Activated naive CD8-positive, alpha-beta T cell treated with anti-CD3 and anti-CD28 coated beads, Interleukin-2, amount 10 ng/mL, durations not matched to agents 7 days and 5 days (primary cell): ENCODE results near the gene DHRS7. TPM values are rescaled to one million over a fixed set of nuclear protein-coding genes. Genes with fewer than 3 reads are reported as not detected.
"Not testable (repeated sequence)": the region's sequence is repeated elsewhere in the genome, so short reads cannot be mapped to it uniquely, and the experiment has no call there.

Experiments used
- ATAC-seq: fragments of 150-1000 bp; cut with Tn5 transposase; one replicate; pipeline ENCODE4 v1.10.0; 2021; ENCODE audit warnings: low read depth, moderate library complexity
- POLR2A ChIA-PET: fragments of 350-600 bp; sonication (Branson Sonifier 250); formaldehyde crosslinking; loops from one replicate; lab custom pipeline; 2021; ENCODE audit warnings: antibody characterized with exemption; lab: Charles Lee
- DNase-seq: peaks from one replicate; pipeline ENCODE4 v3.0.0; 2021
- H3K27ac Mint-ChIP-seq: one replicate; pipeline ENCODE4 v1.8.0; 2022; ENCODE audit warnings: mild to moderate bottlenecking, mixed read lengths
- H3K27me3 Mint-ChIP-seq: one replicate; pipeline ENCODE4 v1.8.0; 2022; ENCODE audit warnings: mild to moderate bottlenecking, moderate library complexity, mixed read lengths
- H3K36me3 Mint-ChIP-seq: one replicate; pipeline ENCODE4 v1.8.0; 2021; ENCODE audit warnings: mild to moderate bottlenecking, mixed read lengths
- H3K4me1 Mint-ChIP-seq: one replicate; pipeline ENCODE4 v1.8.0; 2021; ENCODE audit warnings: mixed read lengths
- H3K4me3 Mint-ChIP-seq: one replicate; pipeline ENCODE4 v1.8.0; 2022; ENCODE audit warnings: mild to moderate bottlenecking, moderate library complexity, mixed read lengths
- H3K9me3 Mint-ChIP-seq: one replicate; pipeline ENCODE4 v1.8.0; 2021; ENCODE audit warnings: mixed read lengths
- total RNA-seq, 2 experiments: library from RNA; stranded (reverse); gene quantifications; one replicate each; pipeline ENCODE4 v1.2.3, GENCODE V29; 2021

Gene DHRS7
- total RNA-seq, 2 experiments from 2014 or later = 69.3 to 73.0 TPM

DNA sequence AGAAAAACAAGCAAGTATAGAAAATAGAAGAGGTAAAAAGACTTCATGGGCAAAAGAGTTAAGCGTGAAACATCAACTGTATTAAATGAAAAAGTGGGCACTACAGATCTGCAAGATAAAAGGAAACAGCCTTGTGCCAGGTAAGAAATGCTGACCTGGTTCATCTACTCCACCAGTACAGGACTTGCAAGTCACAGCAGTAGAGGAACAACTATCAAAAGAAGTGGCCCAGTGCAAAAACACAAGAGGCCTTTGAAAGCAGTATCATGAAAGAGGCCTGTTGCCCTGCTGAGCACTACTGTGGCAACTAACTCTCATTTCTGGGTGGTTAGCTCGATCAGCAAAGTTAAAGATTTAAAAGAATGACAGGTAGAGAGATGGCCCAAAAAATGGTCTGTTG lies 10.5 kb downstream of the DHRS7 start:
- peak overlapping the region; percentile 37 for H3K4me3 Mint-ChIP-seq
- DNase-seq (no peak), ATAC-seq (no peak)
- no peaks in the 10 kb centered on the region for H3K9me3 Mint-ChIP-seq
- H3K36me3 Mint-ChIP-seq = peaks cover 52% of the 10 kb centered on the region
- POLR2A ChIA-PET = interaction anchor here (1.7 to 4.0 kb wide), 2 partner anchors 9 to 62 kb away, joined by 11 to 37 read pairs; partner anchors contain the start of genes DHRS7 and PCNX4
- peak overlapping the region; percentile 50 for H3K27ac Mint-ChIP-seq
- peaks cover 44% of the 10 kb centered on the region for H3K4me1 Mint-ChIP-seq
- no peaks in the 10 kb centered on the region for H3K27me3 Mint-ChIP-seq

DNA sequence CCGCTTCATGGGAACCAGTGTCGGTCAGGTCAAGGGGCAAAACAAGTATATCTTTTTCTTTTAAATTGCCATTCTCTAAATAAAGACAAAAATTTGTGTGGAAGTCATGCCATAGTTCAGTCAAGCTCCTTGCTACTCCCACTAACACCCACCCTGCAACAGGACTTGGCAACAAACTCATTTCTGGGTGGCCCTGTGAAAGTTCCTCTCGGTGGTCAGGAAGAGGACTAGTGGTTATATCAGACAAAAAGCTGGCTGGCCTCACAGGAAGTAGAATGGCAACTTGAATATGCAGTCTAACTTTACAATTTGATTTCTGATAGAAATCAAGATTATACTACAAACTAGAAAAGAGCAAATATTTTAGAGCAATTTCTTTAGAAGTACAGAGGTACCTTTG lies 11.2 kb downstream of the DHRS7 start:
- Mint-ChIP-seq H3K4me1 (peaks cover 41% of the 10 kb centered on the region), H3K27me3 (no peaks in the 10 kb centered on the region), H3K27ac (peak overlapping the region; percentile 50)

DNA sequence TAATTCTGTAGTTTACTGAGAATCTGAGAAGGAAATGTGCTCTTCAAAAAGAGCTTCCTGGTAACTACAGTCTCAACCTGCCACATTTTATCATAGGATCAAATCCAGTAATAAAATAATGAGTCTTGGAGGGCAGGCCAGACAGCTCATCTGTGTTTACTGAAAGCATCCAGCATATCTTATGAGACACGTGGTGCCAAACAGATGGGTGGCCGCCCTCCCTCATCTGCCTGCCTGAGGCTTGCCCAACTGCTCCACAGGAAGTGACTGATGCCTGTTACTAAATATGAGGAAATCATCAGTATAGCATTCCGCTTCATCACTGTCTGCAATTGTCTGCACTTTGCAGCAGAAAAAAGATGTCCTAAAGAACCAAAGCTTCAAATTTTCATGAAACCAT lies 13.5 kb downstream of the DHRS7 start:
- DNase-seq = peak; percentile 48
- Mint-ChIP-seq H3K9me3 (no peaks in the 10 kb centered on the region), H3K36me3 (peaks cover 58% of the 10 kb centered on the region), H3K27me3 (no peaks in the 10 kb centered on the region), H3K4me1 (peaks cover 39% of the 10 kb centered on the region), H3K27ac (peak overlapping the region; percentile 78), H3K4me3 (peak overlapping the region; percentile 36)
- peak; percentile 95 for ATAC-seq
- POLR2A ChIA-PET = interaction anchor here (1.0 to 4.0 kb wide), 3 partner anchors 12 to 97 kb away, joined by 3 to 37 read pairs (median 6); partner anchors contain the start of gene DHRS7

More for the DNA sequence above, 11.2 kb downstream of the DHRS7 start:
- no peaks in the 10 kb centered on the region for H3K9me3 Mint-ChIP-seq
- peak overlapping the region; percentile 37 for H3K4me3 Mint-ChIP-seq
- ATAC-seq = peak; percentile 38
- peaks cover 52% of the 10 kb centered on the region for H3K36me3 Mint-ChIP-seq
- no peak for DNase-seq
- POLR2A ChIA-PET = interaction anchor here (1.7 to 4.0 kb wide), 2 partner anchors 9 to 61 kb away, joined by 11 to 37 read pairs; partner anchors contain the start of genes DHRS7 and PCNX4

DNA sequence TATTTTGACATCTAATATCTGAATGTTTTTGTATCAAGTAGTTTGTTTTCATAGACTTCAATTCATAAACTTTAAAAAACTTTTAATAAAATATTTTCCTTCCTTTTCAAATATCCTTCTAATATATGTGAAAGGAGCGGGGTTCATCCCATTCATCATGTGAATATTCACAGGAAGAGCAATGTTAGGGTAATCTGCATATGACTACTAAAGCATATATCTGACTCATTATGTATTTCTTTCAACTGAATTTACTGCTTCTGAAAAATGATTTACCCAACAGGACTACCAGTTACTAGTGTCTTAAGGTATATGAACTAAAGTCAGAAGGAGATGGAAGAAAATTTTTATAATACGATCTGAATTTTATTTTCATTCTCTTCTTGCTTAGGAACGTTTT lies 30.5 kb downstream of the DHRS7 start:
- H3K4me3 Mint-ChIP-seq = no peak overlapping the region
- POLR2A ChIA-PET = no interaction called here
- peaks cover 9% of the 10 kb centered on the region for H3K4me1 Mint-ChIP-seq
- ATAC-seq (no peak), DNase-seq (no peak)
- H3K9me3 Mint-ChIP-seq = peaks cover 1% of the 10 kb centered on the region
- H3K27me3 Mint-ChIP-seq = no peaks in the 10 kb centered on the region
- H3K27ac Mint-ChIP-seq = no peak overlapping the region
- peaks cover 37% of the 10 kb centered on the region for H3K36me3 Mint-ChIP-seq

DNA sequence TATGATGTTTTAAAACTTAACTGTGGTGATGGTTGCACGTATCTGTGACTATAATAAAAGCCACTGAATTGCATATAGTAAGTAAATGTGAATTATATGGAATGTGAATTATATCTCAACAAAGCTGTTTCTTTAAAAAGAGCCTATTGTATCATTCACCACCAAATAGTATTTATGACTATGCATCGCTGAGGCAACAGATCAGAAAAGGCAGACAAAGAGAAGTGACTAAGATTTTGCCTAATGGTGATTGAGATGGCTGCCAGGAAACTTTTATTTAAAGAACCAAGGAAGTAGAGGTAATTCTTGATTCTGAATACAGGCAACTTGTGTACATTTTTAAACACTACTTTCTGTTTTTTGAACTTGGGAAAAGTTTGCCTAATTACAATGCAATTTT lies 31.7 kb downstream of the DHRS7 start:
- Mint-ChIP-seq H3K4me1 (peaks cover 9% of the 10 kb centered on the region), H3K9me3 (peaks cover 1% of the 10 kb centered on the region), H3K27me3 (no peaks in the 10 kb centered on the region), H3K27ac (no peak overlapping the region), H3K4me3 (no peak overlapping the region), H3K36me3 (peaks cover 40% of the 10 kb centered on the region)
- POLR2A ChIA-PET = no interaction called here
- DNase-seq (no peak), ATAC-seq (no peak)

DNA sequence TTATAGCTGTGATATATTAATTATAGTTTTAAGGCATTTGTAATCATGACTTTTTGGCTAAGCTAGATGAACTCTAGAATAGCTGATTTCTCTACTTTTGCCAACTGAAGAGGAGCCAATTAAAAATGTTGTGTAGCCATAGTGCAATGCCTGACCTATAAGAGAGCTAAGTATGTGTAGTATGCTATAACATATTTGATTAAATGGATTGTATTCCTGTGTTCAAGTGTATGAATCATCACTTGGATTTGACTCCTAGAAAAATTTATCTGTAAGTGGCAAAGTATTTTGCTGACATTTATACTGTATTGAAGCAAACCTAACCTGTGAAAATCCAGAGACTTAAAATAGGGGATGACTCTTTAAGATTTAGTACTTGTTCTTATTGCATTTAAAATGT lies 39.3 kb downstream of the DHRS7 start:
- POLR2A ChIA-PET = no interaction called here
- peaks cover 2% of the 10 kb centered on the region for H3K9me3 Mint-ChIP-seq
- no peaks in the 10 kb centered on the region for H3K27me3 Mint-ChIP-seq
- ATAC-seq = no peak
- peaks cover 8% of the 10 kb centered on the region for H3K4me1 Mint-ChIP-seq
- no peak overlapping the region for H3K4me3 Mint-ChIP-seq
- no peak for DNase-seq
- H3K36me3 Mint-ChIP-seq = peaks cover 63% of the 10 kb centered on the region
- no peak overlapping the region for H3K27ac Mint-ChIP-seq

DNA sequence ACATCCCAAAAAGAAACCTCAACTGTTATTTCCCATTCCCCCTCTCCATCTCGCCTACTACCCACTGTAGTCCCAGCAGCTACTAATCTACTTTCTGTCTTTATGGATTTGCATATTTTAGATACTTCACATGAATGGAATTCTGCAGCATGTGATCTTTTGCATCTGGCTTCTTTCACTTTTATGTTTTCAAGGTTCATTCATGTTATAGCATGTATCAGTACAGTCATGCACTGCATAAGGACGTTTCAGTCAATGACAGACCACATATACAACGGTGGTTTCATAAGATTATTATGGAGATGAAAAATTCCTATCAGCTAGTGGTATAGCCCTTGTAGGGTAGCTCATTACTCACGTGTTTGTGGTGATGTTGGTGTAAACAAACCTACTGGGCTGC lies 49.0 kb downstream of the DHRS7 start:
- Mint-ChIP-seq H3K36me3 (peaks cover 33% of the 10 kb centered on the region), H3K27ac (no peak overlapping the region), H3K4me3 (no peak overlapping the region), H3K9me3 (no peaks in the 10 kb centered on the region), H3K4me1 (peaks cover 7% of the 10 kb centered on the region), H3K27me3 (no peaks in the 10 kb centered on the region)
- ATAC-seq = no peak
- POLR2A ChIA-PET = no interaction called here
- no peak for DNase-seq

DNA sequence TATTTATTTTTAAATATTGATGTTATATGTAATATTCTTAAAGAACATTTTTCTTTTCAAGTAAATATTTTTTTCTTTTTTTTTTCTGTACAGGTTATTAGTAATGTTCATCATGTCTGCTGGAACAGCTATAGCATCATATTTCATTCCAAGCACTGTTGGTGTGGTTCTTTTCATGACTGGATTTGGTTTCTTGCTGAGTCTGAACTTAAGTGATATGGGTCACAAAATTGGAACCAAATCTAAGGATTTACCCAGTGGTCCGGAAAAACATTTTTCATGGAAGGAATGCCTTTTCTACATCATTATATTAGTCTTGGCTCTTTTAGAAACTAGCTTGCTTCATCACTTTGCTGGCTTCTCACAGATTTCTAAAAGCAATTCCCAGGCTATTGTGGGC lies 50.3 kb downstream of the DHRS7 start:
- POLR2A ChIA-PET = no interaction called here
- Mint-ChIP-seq H3K27me3 (no peaks in the 10 kb centered on the region), H3K9me3 (no peaks in the 10 kb centered on the region), H3K4me1 (peaks cover 8% of the 10 kb centered on the region), H3K4me3 (no peak overlapping the region), H3K36me3 (peaks cover 36% of the 10 kb centered on the region), H3K27ac (no peak overlapping the region)
- DNase-seq = no peak
- ATAC-seq = no peak

DNA sequence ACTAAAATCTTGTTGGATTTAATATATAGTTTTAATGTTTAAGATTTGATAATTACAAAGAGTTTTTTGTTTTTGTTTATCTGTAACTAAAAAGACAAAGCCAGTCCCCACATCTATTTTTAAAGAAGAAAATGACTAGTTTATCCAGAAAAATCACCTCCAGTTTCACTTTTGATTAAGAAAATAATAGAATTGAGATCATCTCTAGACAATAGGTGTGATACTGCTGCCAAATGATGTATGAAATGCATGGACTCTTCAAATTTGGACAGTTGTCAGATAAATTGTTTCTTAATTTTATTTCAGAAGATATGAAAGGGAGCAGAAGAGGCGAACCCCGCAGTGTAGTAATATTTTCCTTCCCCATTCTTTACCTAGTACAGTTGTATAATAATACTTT lies 53.5 kb downstream of the DHRS7 start:
- Mint-ChIP-seq H3K4me3 (no peak overlapping the region), H3K27me3 (no peaks in the 10 kb centered on the region), H3K27ac (no peak overlapping the region), H3K36me3 (peaks cover 34% of the 10 kb centered on the region), H3K4me1 (peaks cover 6% of the 10 kb centered on the region), H3K9me3 (peaks cover 2% of the 10 kb centered on the region)
- POLR2A ChIA-PET = no interaction called here
- DNase-seq = no peak
- ATAC-seq = no peak

DNA sequence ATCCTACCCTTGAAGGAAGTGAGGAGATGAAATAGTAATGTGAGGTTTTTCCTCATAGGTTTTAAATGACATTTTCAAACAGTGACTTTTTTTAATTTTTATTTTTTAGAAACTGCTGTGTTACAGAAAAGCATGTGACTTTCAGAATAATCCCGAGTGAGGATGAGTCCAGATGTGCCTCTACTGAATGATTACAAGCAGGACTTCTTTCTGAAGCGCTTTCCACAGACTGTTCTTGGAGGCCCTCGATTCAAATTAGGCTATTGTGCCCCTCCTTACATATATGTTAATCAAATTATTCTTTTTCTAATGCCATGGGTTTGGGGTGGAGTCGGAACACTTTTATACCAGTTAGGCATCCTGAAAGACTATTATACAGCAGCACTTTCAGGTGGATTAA lies 57.7 kb downstream of the DHRS7 start:
- DNase-seq = no peak
- peaks cover 3% of the 10 kb centered on the region for H3K4me1 Mint-ChIP-seq
- H3K36me3 Mint-ChIP-seq = peaks cover 30% of the 10 kb centered on the region
- no peak for ATAC-seq
- H3K9me3 Mint-ChIP-seq = peaks cover 2% of the 10 kb centered on the region
- POLR2A ChIA-PET = no interaction called here
- H3K4me3 Mint-ChIP-seq = no peak overlapping the region
- no peak overlapping the region for H3K27ac Mint-ChIP-seq
- H3K27me3 Mint-ChIP-seq = no peaks in the 10 kb centered on the region

DNA sequence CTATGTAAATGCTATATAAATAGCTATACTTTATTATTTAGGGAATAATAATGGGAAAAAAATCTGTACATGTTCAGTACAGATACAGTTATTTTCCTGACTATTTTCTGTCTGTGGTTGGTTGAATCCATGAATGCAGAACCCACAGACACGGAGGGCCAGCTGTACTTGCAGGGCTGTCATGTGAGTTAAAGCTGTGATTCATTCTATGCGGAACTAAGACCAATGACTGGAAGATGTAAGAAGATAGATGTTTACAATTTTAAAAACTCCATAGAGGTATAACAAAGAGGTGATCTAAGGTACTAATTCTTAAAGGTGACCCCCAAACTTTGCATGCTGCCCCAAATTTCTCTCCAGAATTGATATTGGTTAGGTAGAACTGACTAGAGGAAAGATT lies 58.9 kb downstream of the DHRS7 start:
- no peak for DNase-seq
- no peak for ATAC-seq
- no peak overlapping the region for H3K27ac Mint-ChIP-seq
- H3K4me1 Mint-ChIP-seq = peaks cover 1% of the 10 kb centered on the region
- H3K9me3 Mint-ChIP-seq = peaks cover 2% of the 10 kb centered on the region
- no peaks in the 10 kb centered on the region for H3K27me3 Mint-ChIP-seq
- peaks cover 29% of the 10 kb centered on the region for H3K36me3 Mint-ChIP-seq
- H3K4me3 Mint-ChIP-seq = no peak overlapping the region
- POLR2A ChIA-PET = no interaction called here

DNA sequence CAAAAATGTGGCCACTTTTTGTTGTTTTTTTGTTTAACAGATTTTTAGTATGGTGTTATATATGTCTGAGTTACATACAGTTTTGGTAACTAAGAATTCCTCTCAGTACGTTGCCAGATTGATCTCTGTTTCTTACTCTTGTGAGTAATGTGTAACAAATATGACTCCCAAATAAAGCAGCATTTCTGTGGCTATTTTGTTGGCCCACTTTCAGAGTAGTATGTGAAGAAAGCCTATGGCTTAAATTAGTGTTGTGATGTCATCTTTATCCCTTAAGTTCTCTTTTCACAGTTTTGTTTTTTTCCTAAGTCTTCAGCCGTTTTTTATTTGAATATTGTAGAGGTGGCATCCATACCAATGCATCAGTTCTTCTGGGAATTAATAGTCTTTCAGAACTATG lies 62.8 kb downstream of the DHRS7 start:
- no peaks in the 10 kb centered on the region for H3K27me3 Mint-ChIP-seq
- POLR2A ChIA-PET = no interaction called here

DNA sequence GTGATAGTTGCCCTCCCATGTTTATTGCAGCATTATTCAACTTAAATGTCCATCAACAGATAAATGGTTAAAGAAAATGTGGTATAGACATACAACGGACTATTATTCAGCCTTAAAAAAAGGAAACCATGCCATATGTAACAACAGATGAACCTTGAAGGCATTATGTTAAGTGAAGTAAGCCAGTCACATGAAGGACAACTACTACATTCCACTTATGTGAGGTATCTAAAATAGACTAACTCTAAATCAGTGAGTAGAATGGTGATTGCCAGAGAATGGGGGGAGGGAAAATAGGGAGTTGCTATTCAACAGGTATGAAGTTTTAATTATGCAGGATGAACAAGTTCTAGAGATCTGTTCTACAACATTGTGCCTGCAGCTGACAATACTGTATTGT lies 63.4 kb downstream of the DHRS7 start:
- ATAC-seq (no peak), DNase-seq (no peak)
- POLR2A ChIA-PET = no interaction called here
- Mint-ChIP-seq H3K27me3 (no peaks in the 10 kb centered on the region), H3K4me1 (peaks cover 8% of the 10 kb centered on the region), H3K27ac (no peak overlapping the region), H3K4me3 (no peak overlapping the region), H3K9me3 (no peaks in the 10 kb centered on the region), H3K36me3 (peaks cover 44% of the 10 kb centered on the region)

More for the DNA sequence above, 62.8 kb downstream of the DHRS7 start:
- DNase-seq (no peak), ATAC-seq (no peak)
- Mint-ChIP-seq H3K36me3 (peaks cover 40% of the 10 kb centered on the region), H3K4me3 (no peak overlapping the region), H3K27ac (no peak overlapping the region), H3K9me3 (no peaks in the 10 kb centered on the region), H3K4me1 (peaks cover 8% of the 10 kb centered on the region)

DNA sequence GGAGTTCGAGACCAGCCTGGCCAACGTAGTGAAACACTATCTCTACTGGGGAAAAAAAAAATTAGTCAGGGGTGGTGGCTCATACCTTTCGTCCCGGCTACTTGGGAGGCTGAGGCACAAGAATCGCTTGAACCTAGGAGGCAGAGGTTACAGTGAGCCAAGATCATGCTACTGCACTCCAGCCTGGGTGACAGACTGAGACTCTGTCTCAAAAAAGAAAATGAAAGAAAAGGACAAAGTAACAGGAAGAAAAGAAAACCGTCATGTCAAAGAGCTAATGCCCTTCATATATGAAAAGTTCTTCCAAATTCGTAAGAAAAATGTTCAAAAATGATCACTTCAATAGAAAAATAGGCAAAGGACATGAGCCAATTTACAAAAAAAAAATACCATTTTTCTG lies 65.3 kb downstream of the DHRS7 start:
- POLR2A ChIA-PET = interaction anchor here (0.8 kb wide), 1 partner anchor 9 kb away, joined by 4 read pairs; no protein-coding TSS in a partner anchor
- H3K27me3 Mint-ChIP-seq, DNase-seq, ATAC-seq, H3K9me3 Mint-ChIP-seq: not testable (repeated sequence)
- Mint-ChIP-seq H3K36me3 (peaks cover 46% of the 10 kb centered on the region), H3K4me1 (peaks cover 13% of the 10 kb centered on the region), H3K4me3 (peak overlapping the region; percentile 71), H3K27ac (peak overlapping the region; percentile 59)
